NCI-H2107 (cell line): ENCODE data around the gene FILIP1.
A peak's percentile ranks its signal among the peaks of the same experiment; 100 is the strongest.

Experiments
- DNase-seq: peaks from one replicate; lab custom pipeline; 2025; lab: John Stamatoyannopoulos, UW

FILIP1 gene

GRCh38 chr6:75493400-75494064, at the start of gene FILIP1:
Gene FILIP1 (minus strand): TSS chr6:75493800. CDS start chr6:75414972, 78,828 bp downstream.
- peak; percentile 9 for DNase-seq

- DNase-seq, result no peak
Measured at GRCh38 chr6:75543311-75543710, 49.7 kb upstream of the FILIP1 start.

- no peak for DNase-seq
Measured at GRCh38 chr6:75539136-75539535, 45.5 kb upstream of the FILIP1 start.

- DNase-seq, result no peak
Measured at GRCh38 chr6:75532521-75532920, 38.9 kb upstream of the FILIP1 start.

GRCh38 chr6:75531174-75531573, 37.6 kb upstream of the FILIP1 start:
- no peak for DNase-seq

GRCh38 chr6:75530696-75531095, 37.1 kb upstream of the FILIP1 start:
- no peak for DNase-seq

GRCh38 chr6:75528423-75528822, 34.8 kb upstream of the FILIP1 start:
- DNase-seq, result no peak

- peak; percentile 36 for DNase-seq
Measured at GRCh38 chr6:75526502-75527127, 33.0 kb upstream of the FILIP1 start.

- no peak for DNase-seq
Measured at GRCh38 chr6:75525682-75526081, 32.1 kb upstream of the FILIP1 start.

- no peak for DNase-seq
Measured at GRCh38 chr6:75524322-75524972, 30.8 kb upstream of the FILIP1 start.

- no peak for DNase-seq
Measured at GRCh38 chr6:75516757-75517156, 23.2 kb upstream of the FILIP1 start.

- DNase-seq, result no peak
Measured at GRCh38 chr6:75512591-75512990, 19.0 kb upstream of the FILIP1 start.

GRCh38 chr6:75505424-75505823, 11.8 kb upstream of the FILIP1 start:
- no peak for DNase-seq

GRCh38 chr6:75504465-75505222, 11.0 kb upstream of the FILIP1 start:
- no peak for DNase-seq

- DNase-seq, result no peak
Measured at GRCh38 chr6:75503291-75503690, 9.7 kb upstream of the FILIP1 start.

- DNase-seq, result no peak
Measured at GRCh38 chr6:75502884-75503283, 9.3 kb upstream of the FILIP1 start.

GRCh38 chr6:75501756-75502155, 8.2 kb upstream of the FILIP1 start:
- no peak for DNase-seq

GRCh38 chr6:75499640-75500039, 6.0 kb upstream of the FILIP1 start:
- no peak for DNase-seq

- DNase-seq, result no peak
Measured at GRCh38 chr6:75498862-75499261, 5.3 kb upstream of the FILIP1 start.

- DNase-seq, result no peak
Measured at GRCh38 chr6:75497994-75498393, 4.4 kb upstream of the FILIP1 start.

- no peak for DNase-seq
Measured at GRCh38 chr6:75495011-75495410, 1.4 kb upstream of the FILIP1 start.

- DNase-seq, result no peak
Measured at GRCh38 chr6:75494290-75494689, 690 bp upstream of the FILIP1 start.
